Liver (tissue), 9 donors: Measurements from ENCODE around the gene CAMSAP1. TPM values are rescaled to one million over a fixed set of nuclear protein-coding genes. Genes with fewer than 3 reads are reported as not detected.

ENCODE experiments used
- DNase-seq: peaks from one replicate; pipeline ENCODE4 v3.0.0-alpha.2; 2017; ENCODE audit warnings: low spot score
- H3K27ac ChIP-seq, 2 donors: one replicate each; pipeline ENCODE4 v1.7.0; 2013; ENCODE audit warnings: inconsistent platforms in 2 of 2, low read length in 2 of 2, control low read depth in 1 of 2, low read depth in 1 of 2, mild to moderate bottlenecking in 1 of 2
- H3K27me3 ChIP-seq, 4 donors: one replicate each; pipeline versions ENCODE4 v1.6.1 to v1.7.0; 2013; ENCODE audit warnings: low read length in 3 of 4, inconsistent platforms in 1 of 4, mild to moderate bottlenecking in 1 of 4, moderate library complexity in 1 of 4; ENCODE audit not compliant: control insufficient read depth in 4 of 4, insufficient read depth in 4 of 4
- H3K36me3 ChIP-seq, 4 donors: one replicate each; pipeline versions ENCODE4 v1.6.1 to v1.7.0; 2013; ENCODE audit warnings: low read length in 3 of 4, mild to moderate bottlenecking in 3 of 4, low read depth in 1 of 4, moderate library complexity in 1 of 4; ENCODE audit not compliant: control insufficient read depth in 4 of 4, insufficient read depth in 3 of 4
- H3K4me1 ChIP-seq, 4 donors: one replicate each; pipeline versions ENCODE4 v1.6.1 to v1.7.0; 2013; ENCODE audit warnings: low read length in 3 of 4, mild to moderate bottlenecking in 3 of 4, moderate library complexity in 1 of 4; ENCODE audit not compliant: control insufficient read depth in 4 of 4, insufficient read depth in 4 of 4
- H3K4me3 ChIP-seq, 3 donors: one replicate each; pipeline versions ENCODE4 v1.6.1 to v1.7.0; 2013; ENCODE audit warnings: low read length in 3 of 3, control low read depth in 1 of 3, low read depth in 1 of 3, mild to moderate bottlenecking in 1 of 3
- H3K9ac ChIP-seq, 2 donors: one replicate each; pipeline ENCODE4 v1.7.0; 2013; ENCODE audit warnings: low read length in 2 of 2, mild to moderate bottlenecking in 2 of 2, moderate library complexity in 2 of 2, control low read depth in 1 of 2, low read depth in 1 of 2
- H3K9me3 ChIP-seq, 4 donors: one replicate each; pipeline versions ENCODE4 v1.6.1 to v1.7.0; 2013; ENCODE audit warnings: low read length in 3 of 4; ENCODE audit not compliant: control insufficient read depth in 4 of 4
- ATF3 ChIP-seq: IDR thresholded peaks from 2 replicates; pipeline ENCODE4 v1.6.1; 2016; ENCODE audit warnings: antibody characterized with exemption
- CTCF ChIP-seq: fragments of 150-350 bp; IDR thresholded peaks from 2 replicates; pipeline ENCODE4 v1.5.1; 2017; ENCODE audit warnings: improper control_type of control experiment, low read depth, low read length; ENCODE audit not compliant: missing input control
- EGR1 ChIP-seq, 2 donors: IDR thresholded peaks; 2 replicates each; pipeline ENCODE4 v1.6.1; 2016 to 2018; ENCODE audit warnings: antibody characterized with exemption in 2 of 2, low read depth in 2 of 2
- FOXA1 ChIP-seq: IDR thresholded peaks from 2 replicates; pipeline ENCODE4 v1.6.1; 2016; ENCODE audit warnings: antibody characterized with exemption
- FOXA2 ChIP-seq: IDR thresholded peaks from 2 replicates; pipeline ENCODE4 v1.6.1; 2016; ENCODE audit warnings: antibody characterized with exemption
- GABPA ChIP-seq, 2 donors: IDR thresholded peaks in 1 of 2; conservative IDR thresholded peaks in 1 of 2; 2 replicates each; pipeline ENCODE4 v1.6.1; 2016; ENCODE audit warnings: antibody characterized with exemption in 2 of 2, mild to moderate bottlenecking in 1 of 2, moderate library complexity in 1 of 2
- HNF4A ChIP-seq, 2 donors: conservative IDR thresholded peaks; 2 replicates each; pipeline ENCODE4 v1.6.1; 2016; ENCODE audit warnings: antibody characterized with exemption in 2 of 2, mild to moderate bottlenecking in 2 of 2
- HNF4G ChIP-seq: IDR thresholded peaks from 2 replicates; pipeline ENCODE4 v1.6.1; 2016; ENCODE audit warnings: antibody characterized with exemption
- JUND ChIP-seq, 2 donors: IDR thresholded peaks; 2 replicates each; pipeline ENCODE4 v1.6.1; 2016; ENCODE audit warnings: antibody characterized with exemption in 2 of 2
- MAX ChIP-seq: IDR thresholded peaks from 2 replicates; pipeline ENCODE4 v1.6.1; 2016; ENCODE audit warnings: antibody characterized with exemption
- NR2F2 ChIP-seq: IDR thresholded peaks from 2 replicates; pipeline ENCODE4 v1.6.1; 2016; ENCODE audit warnings: antibody characterized with exemption
- RAD21 ChIP-seq, 2 donors: IDR thresholded peaks; 2 replicates each; pipeline ENCODE4 v1.6.1; 2016; ENCODE audit warnings: antibody characterized with exemption in 2 of 2, mild to moderate bottlenecking in 2 of 2
- REST ChIP-seq: IDR thresholded peaks from 2 replicates; pipeline ENCODE4 v1.6.1; 2016; ENCODE audit warnings: antibody characterized with exemption, mild to moderate bottlenecking
- RXRA ChIP-seq, 2 donors: IDR thresholded peaks; 2 replicates each; pipeline ENCODE4 v1.6.1; 2017 to 2018; ENCODE audit warnings: antibody characterized with exemption in 2 of 2, mild to moderate bottlenecking in 1 of 2
- SP1 ChIP-seq: IDR thresholded peaks from 2 replicates; pipeline ENCODE4 v1.6.1; 2018; ENCODE audit warnings: antibody characterized with exemption, mild to moderate bottlenecking
- TAF1 ChIP-seq: conservative IDR thresholded peaks from 2 replicates; pipeline ENCODE4 v1.6.1; 2016; ENCODE audit warnings: antibody characterized with exemption, mild to moderate bottlenecking
- YY1 ChIP-seq: IDR thresholded peaks from 2 replicates; pipeline ENCODE4 v1.6.1; 2016; ENCODE audit warnings: antibody characterized with exemption, mild to moderate bottlenecking
- ZBTB33 ChIP-seq: IDR thresholded peaks from 2 replicates; pipeline ENCODE4 v1.6.1; 2016; ENCODE audit warnings: antibody characterized with exemption
- WGBS: extraction: QIAGEN DNeasy Blood & Tissue Kit; methylation state at CpG from one replicate; pipeline ENCODE4 v1.1.7; 2013; 5-methylcytosine and 5-hydroxymethylcytosine counted together
- polyA plus RNA-seq, 2 donors: library from polyadenylated mRNA; stranded (reverse) in 1 of 2; unstranded in 1 of 2; fragments of 200-250 nt in 1 of 2; fragments of >200 nt in 1 of 2; fragmentation: Nextera tagmentation in 1 of 2; extraction: Ambion mirVana in 1 of 2; gene quantifications; one replicate each; pipeline versions ENCODE4 v1.2.1 to v1.2.3, GENCODE V29; 2013 to 2015
- total RNA-seq, 2 donors: library from RNA; depleted of rRNA; stranded (reverse); fragments of >200 nt; gene quantifications; one replicate each; pipeline ENCODE4 v1.2.3, GENCODE V29; 2014
- donor health status: healthy.
- donor health status: healthy.
- donor health status: healthy.
- donor health status: healthy.
- donor health status: healthy.

The CAMSAP1 gene
- total and polyA plus RNA-seq, 4 donors = 0.97 to 6.4 (median 5.1) TPM

GRCh38 chr9:135826188-135826545 is 81.2 kb downstream of the CAMSAP1 start:
- DNase-seq = no peak
- no peak overlapping the region for H3K27ac ChIP-seq
- no peaks in the 10 kb centered on the region for H3K27me3 ChIP-seq
- H3K4me3 ChIP-seq = no peak overlapping the region
- no peaks in the 10 kb centered on the region for H3K4me1 ChIP-seq
- no peak overlapping the region for H3K9ac ChIP-seq
- H3K36me3 ChIP-seq = peaks cover 8 to 20% (median 15%) of the 10 kb centered on the region in 4 donors
- H3K9me3 ChIP-seq = peaks cover 0 to 3% (median 0%) of the 10 kb centered on the region in 4 donors
- WGBS = 98% methylated on average over 14 of the region's 14 CpGs
- TF ChIP-seq HNF4G (no peak), REST (no peak), YY1 (no peak), ZBTB33 (no peak), MAX (no peak), RXRA (IDR thresholded peaks at IDR 0.05) (no peak), JUND (IDR thresholded peaks at IDR 0.05) (no peak), FOXA1 (no peak), EGR1 (IDR thresholded peaks at IDR 0.05; ENCODE audit: low read depth in 2 of 2) (no peak), FOXA2 (no peak), CTCF (no peak), GABPA (IDR thresholded peaks at IDR 0.05 in 1 of 2, conservative IDR thresholded peaks at IDR 0.05 in 1 of 2) (no peak), TAF1 (no peak), ATF3 (no peak), NR2F2 (no peak), HNF4A (conservative IDR thresholded peaks at IDR 0.05) (no peak), RAD21 (IDR thresholded peaks at IDR 0.05) (no peak), SP1 (no peak)
